Stimulated activated CD8-positive, alpha-beta memory T cell treated with anti-CD3 and anti-CD28 coated beads, Interleukin-4, amount 100 ng/mL, for 24 hours (primary cell): ENCODE measurements around the gene INO80B.
"Not testable (repeated sequence)": the region's sequence is repeated elsewhere in the genome, so short reads cannot be mapped to it uniquely, and the experiment has no call there.

Experiments used
- DNase-seq: peaks from one replicate; pipeline ENCODE4 v3.0.0-alpha.2; 2020; ENCODE audit warnings: low read depth

INO80B gene

DNA sequence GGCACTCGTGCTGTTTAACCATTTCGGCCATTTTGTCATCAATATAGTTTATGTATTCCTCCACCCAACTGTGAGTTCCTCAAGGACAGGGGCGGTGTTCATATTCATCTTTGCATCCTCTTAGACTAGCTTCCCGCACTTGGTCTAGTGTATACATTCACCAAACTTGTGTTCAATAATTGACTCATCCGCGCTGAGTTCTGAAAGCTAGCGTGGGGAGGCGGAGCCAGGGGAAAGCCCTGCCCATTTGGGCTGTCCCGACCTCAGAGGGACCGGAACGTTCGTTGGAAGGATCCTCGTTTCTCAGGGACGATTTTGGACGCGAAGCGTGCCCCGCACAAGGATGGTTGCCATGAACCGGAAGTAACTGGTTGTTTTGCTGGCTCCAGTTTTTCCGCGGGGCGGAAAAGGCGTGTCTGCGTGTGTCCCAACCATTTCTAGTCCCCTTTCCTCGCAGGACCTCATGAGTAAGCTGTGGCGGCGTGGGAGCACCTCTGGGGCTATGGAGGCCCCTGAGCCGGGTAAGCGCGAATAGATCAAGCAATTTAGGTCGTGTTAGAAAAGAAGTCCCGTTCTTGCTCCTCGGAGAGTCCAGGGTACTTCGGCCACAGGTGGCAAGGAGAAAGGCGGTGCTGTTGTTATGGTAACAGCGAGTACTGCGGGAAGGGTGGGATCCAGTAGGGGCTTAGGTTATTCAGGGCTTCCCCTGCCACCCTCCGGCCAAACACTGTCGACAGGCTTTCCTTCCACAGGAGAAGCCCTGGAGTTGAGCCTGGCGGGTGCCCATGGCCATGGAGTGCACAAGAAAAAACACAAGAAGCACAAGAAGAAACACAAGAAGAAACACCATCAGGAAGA lies at the start of gene INO80B:
TSS of gene INO80B (plus strand) at position 434 of the 858 bp plus-strand sequence. CDS start at position 464, 30 bp downstream.
- DNase-seq = peak; percentile 89

DNA sequence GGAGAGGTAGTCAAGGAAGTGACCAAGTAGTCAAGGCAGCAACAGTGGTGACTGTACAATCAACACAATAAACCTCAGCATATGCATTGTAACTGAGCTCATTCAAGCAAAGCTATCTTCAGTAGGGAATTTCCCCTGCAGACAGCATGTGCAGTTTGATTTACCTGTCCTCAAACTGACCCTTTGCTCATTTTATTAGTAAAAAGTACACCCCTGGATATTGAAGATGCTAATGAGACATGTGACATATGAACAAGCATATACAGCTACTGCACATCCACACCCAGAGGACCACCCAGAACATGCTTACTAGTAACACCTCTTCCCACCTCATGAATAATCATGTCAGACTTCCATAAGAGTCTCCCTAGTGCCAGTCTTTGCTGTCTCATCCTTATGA lies 48.9 kb upstream of the INO80B start:
- no peak for DNase-seq

DNA sequence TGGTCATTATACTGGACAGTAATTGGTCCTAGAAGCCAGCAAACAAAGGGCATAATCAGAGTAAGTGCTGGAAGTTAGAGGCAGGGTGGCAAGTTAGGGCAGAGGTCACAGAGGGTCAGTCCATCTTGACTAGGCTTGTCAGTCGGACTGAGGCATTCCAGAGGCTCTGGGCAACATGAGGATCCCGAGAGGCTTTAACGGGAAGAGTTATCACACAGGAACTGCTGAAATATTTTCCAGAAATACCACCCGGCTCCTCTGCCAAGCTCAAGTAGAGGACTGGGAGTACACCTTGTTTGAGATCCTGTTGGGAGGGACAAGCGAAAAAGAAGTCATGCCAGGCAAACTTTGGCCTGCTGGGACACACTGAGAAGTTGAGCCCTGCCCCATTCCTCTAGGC lies 47.2 kb upstream of the INO80B start:
- DNase-seq = no peak

DNA sequence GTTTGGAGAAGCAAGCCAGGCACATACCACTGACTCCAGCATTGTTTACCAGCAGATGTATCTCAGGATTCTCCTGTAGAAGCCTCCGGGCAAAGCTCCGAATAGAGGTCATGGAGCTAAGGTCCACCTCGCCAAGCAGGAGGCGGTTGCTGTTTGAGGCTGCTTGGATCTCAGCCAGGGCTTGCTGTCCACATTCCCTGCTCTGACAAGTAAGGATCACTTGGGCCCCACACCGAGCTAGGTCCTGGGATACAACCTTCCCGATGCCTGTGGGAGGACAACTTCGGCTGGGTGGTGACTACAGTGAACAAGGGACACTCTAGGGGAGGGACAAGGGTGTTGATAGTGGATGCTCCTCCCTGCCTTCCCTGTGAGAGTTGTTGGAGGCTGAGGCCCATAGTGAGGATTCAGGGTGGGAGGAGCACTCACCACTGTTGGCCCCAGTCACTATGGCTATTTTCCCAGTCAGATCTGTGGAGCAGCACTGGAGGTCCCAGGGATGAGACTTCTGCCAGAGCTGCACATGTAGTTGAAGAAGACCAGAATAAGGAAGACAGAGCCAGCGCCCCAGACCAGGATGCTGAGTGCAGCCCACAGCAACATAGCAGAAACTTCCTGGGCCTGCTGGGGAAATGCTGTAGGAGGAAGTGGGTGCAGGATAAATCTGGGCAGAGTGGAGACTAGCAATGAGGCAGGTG lies 41.7 kb upstream of the INO80B start:
- no peak for DNase-seq

DNA sequence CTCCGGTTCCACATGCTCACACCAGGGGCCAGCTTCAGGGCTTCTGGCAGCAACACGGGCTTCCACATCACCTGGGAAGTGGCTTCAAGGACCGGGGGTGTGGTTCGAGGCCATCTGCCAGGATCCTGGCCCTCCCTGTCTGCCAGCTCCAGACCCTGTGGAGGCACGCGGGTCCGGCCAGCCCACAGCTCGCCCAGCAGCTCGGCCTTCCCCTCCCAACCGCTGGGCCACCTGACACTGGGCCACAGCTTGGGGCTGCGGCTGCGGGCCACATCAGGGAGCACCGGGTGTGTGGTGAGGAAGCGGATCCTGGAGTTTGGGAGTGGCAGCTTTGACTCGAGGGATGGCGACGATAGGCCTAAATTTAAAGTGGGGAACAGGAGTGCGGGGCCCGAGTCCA lies 40.4 kb upstream of the INO80B start:
- no peak for DNase-seq

DNA sequence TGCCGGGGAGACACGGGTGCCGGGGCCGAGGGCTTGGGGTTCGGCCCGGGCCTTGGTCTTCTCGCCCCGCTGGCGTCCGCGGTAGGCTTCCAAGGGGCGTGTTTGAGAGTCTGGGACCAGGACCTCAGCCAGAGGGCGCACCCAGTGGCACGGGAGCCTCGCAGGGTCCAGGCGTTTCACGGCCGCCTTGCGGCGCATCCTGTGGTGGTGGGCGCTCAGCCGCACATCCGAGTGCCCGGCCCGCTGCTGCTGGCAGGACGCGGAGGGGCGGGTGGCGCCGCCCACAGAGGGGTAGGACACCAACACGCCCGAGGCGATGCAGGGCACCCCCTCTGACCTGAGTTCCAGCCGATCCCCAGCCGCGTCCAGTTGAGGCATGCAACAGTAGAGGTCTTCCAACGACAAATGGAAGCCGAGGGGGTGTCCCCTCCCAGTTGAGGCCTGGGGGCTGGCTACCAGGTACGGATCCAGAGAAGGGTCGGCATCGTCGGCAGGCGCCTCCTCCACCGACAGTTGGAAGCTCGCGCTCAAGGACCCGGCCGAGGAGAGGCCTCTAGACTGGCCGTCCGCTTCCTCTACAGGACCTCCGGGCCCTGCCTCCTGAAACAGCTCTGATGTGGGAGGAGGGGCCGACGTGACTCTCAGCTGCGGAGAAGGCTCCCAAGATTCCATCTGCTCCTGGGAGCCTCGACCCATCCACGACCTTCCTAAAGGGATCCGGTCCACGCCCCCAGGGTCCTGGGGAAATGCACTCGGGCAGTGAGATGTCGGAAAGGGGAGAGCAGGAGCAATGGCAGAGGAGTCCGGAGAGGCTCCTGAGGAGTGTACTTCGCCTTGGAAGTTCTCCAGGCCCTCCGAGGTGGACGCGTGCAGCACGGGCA lies 39.8 kb upstream of the INO80B start:
- peak; percentile 7 for DNase-seq

DNA sequence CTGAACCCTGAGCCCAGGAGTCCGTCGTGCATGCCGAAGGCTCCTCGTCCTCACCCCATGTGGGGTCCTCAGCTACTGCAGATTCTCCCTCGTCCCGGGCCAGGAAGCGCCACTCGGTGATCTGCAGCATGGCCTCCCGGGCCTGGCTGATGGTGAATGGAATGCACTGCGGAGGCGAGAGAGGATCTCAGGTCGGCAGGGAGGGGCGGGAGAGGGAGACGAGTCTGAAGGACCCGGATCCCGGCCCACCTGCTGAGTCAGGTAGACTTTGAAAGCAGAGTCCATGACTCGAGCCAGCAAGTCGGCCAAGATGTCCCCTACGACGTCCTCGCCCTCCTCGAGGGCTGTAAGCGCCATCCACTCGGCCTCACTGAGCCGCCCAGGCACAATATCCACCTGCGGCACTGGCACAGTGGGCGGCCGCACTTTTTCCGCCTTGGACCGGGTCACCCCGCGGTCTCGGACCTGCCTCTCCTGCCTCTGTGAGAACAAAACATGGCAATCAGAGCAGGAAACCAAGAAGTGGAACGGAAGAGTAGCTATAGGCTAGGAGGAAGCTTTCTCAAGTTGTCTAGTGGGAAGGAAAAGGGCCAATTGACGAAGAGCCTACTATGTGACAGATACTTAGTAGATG lies 39.0 kb upstream of the INO80B start:
- no peak for DNase-seq

DNA sequence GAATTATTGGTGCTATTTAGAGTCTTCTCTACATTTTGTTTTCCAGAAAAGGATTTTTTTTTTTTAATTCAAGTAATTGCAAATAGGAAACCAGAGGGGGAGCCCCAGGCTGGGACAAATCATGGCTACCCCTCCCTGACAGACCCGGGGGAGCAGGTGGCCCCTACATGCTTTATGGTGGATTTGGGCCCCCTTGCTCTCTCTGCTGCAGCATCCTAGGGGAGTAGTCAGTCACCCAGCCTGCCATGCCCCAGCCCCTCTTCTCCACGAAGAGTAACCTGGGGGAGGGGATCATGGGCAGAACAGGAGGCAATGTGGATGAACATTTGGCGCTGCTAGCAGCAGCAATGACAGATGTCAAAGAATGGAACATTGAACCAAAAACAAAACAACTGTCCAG lies 38.1 kb upstream of the INO80B start:
- no peak for DNase-seq

DNA sequence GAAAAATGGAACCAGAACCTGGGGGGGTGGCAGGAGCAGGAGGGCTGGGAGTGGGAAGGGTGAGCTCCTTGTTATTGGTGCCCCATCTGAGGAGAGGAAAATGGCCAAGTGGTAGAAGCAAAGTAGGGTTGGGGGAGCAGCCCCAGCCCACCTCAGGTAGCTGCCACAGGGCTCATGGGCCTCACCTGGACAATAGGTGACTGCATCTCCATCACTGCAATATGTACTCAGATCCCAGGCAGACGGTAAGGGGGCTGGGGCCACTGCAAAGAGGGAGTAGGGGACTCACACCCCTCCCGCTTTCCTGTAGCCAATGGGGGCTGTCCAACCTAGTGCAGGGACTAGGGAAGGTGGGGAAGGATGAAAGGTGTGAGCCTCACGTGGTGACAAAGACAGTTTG lies 37.7 kb upstream of the INO80B start:
- DNase-seq = no peak

DNA sequence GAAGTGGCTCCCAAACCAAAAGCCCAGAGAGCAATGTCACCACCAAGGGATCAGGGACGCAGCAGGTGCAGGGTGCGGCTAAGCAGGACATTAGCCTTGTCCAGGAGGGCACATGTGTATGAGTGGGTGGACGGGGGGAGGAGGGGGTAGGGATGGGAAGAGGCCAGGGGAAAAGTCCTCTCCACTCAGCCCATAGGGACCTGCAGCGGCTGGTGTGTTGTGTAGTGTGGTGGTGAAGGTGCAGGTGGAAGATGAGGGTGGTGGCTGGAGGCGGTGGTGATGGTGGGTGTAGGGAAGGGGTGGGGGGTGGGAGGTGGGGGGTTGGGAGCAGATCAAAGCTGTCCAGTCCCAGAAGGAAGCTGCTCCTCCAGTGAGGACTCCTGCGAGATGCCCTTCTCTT lies 37.1 kb upstream of the INO80B start:
- no peak for DNase-seq

DNA sequence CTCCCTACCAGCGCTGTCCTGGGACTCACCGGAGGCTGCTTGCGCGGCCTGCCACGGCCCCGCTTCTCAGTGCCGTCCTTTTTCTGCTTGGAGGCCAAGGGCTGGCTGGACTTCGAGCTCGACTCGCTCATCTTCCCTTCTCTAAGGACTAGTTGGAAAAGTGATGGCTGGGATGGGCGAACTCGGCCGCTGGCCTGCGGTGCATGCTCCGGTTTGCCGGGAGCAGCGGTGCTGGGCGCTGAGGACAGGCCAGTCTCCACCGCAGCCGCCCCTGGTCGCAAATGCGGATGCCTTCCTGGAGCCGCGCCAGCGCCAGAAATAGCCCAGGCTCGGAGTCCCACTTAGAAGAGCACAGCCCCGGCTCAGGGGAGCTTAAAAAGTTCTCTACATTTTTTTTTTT lies 36.6 kb upstream of the INO80B start:
- DNase-seq = no peak

DNA sequence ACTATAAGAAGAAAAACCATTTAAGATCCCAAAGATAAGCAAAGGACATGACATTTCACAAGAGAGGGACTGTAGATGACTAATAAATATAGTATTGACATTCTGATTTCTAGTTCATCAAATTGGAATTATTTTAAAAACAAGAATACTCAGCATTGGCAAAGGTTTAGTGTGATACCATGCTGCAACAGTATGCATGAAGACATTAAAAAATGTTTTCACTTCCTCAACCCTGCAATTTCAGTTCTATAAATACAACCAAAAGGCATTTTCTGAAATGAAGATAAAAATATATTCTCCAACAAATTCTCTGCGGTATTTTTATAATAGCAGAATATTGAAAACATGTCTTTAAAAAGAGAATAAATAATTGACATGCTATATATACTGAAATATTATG lies 35.5 kb upstream of the INO80B start:
- DNase-seq = no peak

DNA sequence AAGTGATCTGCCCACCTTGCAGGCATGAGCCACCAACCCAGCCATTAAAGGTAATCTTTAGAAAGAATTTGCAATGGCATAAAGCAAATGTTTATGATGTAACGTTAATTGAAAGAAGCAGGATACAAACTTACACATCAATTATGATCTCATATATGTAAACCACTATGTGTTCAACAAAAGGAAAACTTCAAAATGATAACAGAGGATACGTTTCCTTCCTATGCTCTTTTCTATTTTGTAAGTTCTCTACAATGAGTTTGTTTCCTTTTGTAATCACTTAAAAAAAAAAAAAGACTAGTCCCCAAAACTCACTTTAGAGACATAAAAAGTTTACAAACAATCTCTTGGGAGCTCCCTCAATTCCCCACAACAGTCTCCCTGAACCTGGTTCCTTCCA lies 34.9 kb upstream of the INO80B start:
- no peak for DNase-seq

DNA sequence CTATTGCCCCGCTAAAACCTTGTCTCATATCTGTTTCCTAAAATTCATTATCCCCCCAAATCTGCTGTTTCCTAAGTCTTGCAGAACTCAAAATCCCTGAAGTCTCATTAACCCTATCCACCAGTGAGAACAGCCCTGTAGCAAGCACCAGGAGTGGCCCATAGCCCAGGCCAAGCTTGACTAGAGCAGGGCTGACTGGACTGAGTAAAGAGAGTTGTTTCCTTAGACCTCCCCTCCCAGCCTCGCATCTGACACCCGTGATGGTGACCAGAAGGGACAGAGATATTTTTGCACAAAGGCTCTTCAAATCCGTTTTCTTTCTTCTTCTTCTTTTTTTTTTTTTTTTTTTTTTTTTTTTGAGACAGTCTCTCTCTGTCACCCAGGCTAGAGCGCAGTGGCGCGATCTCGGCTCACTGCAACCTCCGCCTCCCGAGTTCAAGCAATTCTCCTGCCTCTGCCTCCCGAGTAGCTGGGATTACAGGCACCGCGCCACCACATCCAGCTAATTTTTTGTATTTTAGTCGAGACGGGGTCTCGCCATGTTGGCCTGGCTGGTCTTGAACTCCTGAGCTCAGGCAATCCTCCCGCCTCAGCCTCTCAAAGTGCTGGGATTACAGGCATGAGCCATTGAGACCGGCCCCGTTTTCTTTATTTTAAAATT lies 34.3 kb upstream of the INO80B start:
- not testable (repeated sequence) for DNase-seq

DNA sequence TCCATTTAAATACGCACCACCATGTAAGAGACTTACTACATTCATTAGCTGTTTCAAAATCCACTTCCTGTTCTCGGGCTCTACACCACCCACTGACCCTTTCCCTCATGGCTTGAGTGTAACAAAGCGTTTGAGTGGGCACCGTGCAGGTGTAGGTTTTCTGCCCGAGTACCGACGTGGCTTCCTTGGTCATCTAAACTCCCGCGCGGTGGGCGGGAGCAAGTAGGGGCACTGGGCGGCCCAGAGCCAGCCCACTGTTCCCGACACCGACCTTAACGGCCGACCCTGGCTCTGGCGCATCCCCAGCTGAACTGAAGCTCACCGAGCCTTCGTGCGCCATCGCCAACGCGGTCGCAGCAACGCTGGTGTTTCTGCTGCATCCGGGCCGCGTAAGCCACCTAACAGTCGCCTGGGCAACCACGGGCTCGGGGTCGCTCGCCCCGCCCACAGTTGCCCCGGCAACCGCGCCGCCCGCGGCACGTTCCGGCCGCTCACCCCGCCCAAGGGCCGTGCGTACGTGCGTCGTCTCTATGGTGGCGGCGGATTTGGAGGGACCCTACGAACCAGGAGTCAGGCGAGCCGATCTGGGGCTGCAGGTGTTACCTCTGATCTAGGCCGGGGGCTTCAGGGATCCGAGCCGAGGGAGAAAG lies 33.5 kb upstream of the INO80B start, which contains the start of the genes C2orf81 and WDR54:
TSS of gene C2orf81 (minus strand) at position 399 of the 650 bp plus-strand sequence. CDS start at position 340, 59 bp downstream.
TSS of gene WDR54 (plus strand) at position 510 of the 650 bp plus-strand sequence. CDS start 424 bp downstream, outside the sequence.
- DNase-seq = peak; percentile 95

DNA sequence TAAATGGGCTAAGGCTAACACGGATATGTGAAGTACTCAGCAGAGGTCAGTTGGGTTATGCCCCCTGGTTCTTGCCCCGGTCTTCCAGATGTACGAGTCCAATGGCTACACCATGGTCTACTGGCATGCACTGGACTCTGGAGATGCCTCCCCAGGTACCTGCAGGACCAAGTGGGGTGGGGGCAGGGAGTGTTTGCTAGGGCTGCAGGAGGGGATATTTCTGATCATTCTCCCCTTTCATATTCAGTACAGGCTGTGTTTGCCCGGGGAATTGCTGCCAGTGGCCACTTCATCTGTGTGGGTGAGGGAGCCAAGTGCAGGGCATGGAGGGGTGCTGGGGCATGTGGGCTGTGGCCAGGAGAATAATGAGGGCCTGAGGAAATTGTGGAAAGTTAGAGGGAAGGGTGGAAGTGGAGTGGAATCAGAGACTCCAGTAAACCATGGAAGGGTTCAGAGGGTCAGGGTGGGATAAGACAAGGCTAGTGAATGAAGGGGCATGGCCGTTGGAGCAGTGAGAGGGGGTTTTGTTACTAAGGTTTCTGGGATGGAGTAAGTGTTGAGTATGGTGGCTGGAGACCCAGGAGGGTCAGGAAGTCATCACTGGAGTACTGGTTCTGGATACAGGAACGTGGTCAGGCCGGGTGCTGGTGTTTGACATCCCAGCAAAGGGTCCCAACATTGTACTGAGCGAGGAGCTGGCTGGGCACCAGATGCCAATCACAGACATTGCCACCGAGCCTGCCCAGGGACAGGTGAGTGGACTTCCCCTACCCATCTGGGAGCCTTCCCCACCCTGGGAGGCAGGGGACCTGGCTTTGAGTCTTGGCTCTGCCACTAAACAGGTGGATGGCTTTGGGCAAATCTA lies 31.4 kb upstream of the INO80B start:
- DNase-seq = no peak

DNA sequence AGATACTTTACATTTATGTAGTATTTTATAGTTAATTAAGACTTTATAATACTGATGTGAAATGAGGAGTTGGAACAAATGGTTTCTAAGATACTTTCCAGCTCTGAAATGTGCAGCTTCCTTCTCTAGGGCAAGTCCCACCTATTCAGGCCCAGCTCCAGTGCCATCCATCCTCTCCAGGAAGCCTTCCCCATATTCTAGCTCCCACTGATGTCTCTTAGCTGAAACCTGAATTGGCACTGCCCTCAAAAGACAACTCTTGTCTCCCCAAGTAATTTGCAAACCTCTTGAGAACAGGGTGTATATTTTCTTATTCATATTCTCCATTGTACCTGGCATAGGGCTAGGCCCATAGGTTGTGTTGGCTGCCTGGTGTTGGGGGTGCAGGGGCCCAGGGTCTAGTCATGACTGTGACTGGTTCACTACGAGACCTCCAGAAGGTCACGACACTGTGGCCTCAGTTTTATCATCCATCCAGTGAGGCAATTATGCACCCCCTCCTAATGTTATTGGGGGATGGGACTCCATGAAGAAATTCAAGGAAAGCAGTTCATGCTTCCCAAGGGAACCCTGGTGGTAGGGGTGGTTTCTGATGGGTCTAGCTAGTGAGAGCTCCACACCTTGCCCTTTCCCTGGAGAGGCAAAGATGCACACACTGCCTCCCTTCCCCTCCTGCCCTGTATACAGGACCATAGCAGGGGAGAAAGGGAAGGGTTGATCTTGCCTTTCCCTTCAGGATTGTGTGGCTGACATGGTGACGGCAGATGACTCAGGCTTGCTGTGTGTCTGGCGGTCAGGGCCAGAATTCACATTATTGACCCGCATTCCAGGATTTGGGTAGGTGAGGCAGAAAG lies 30.5 kb upstream of the INO80B start:
- DNase-seq = no peak

DNA sequence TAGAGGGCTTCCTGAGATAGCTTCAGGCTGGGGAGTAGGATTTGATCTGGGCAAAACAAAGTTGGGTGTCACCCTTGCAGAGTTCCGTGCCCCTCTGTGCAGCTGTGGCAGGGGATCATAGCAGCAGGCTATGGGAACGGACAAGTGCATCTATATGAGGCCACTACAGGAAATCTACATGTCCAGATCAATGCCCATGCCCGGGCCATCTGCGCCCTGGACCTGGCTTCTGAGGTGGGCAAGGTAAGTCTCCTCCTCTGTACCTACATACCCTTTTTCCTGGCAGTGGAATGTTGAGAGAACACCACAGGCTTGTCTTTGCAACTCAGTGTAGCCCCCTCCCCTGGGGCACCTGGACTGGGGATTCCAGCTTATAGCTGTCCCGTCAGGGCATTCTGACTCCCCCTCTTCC lies 29.9 kb upstream of the INO80B start:
- DNase-seq = no peak

DNA sequence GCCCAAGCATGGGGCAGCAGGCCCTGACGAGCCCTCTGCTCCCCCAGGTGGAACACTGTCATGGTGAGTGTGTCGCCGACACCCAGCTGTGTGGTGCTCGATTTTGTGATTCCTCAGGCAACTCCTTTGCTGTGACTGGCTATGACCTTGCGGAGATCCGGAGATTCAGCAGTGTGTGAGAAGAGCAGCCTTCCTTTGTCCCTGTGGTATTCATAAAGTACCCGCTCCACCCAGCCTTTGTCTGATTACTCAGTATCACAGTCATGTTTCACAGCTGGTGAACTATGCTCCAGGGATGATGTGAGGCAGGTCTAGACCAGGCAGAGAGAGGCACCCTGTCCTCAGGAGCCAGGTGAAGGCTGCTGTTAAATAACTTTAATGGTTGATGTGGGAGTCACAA lies 29.4 kb upstream of the INO80B start:
- DNase-seq = no peak
